IMR-90 (cell line): ENCODE results near the gene SLC4A4.

Experiments used
- CTCF ChIP-seq: conservative IDR thresholded peaks from 2 replicates; pipeline ENCODE4 v1.5.1; 2012; ENCODE audit warnings: mild to moderate bottlenecking, low read depth, low read length, improper control_type of control experiment
- MAZ ChIP-seq: IDR thresholded peaks from 2 replicates; pipeline ENCODE4 v1.6.1; 2012; ENCODE audit warnings: low read depth, mild to moderate bottlenecking, low read length, improper control_type of control experiment, moderate library complexity, borderline replicate concordance

- TF ChIP-seq CTCF (no peak), MAZ (no peak)
Observed at GRCh38 chr4:71296945-71297344, 41.9 kb upstream of the SLC4A4 start.
